ENCODE results near the gene SMYD5. TPM values are rescaled to one million over a fixed set of nuclear protein-coding genes. Genes with fewer than 3 reads are reported as not detected.

SMYD5 gene
- total RNA-seq, 4 donors from 2014 or later: 10.6 to 21.0 (median 15.5) TPM

- Histone ChIP-seq H3K27me3 (peaks cover 96% of the 10 kb centered on the region), H3K27ac (no peak overlapping the region), H3K36me3 (no peaks in the 10 kb centered on the region), H3K9me3 (no peaks in the 10 kb centered on the region), H3K4me3 (peak overlapping the region in 1 of 2 donors; percentile 40), H3K4me1 (peaks cover 0 to 18% (median 12%) of the 10 kb centered on the region in 3 donors)
- ATAC-seq: peak; percentile 25
- 17% methylated on average over 4 of the region's 44 CpGs; no CpG with 5 or more reads in 1 of the 2 donors for WGBS, 2 donors (ENCODE audit: low coverage in 1 of 2)
- TF ChIP-seq EP300 (IDR thresholded peaks at IDR 0.05) (no peak), POLR2AphosphoS5 (IDR thresholded peaks at IDR 0.05) (no peak), POLR2A (IDR thresholded peaks at IDR 0.05) (no peak), CTCF (IDR thresholded peaks at IDR 0.05) (no peak)
These were observed 10.9 kb upstream of the SMYD5 start for GRCh38 chr2:73203055-73203681.

DNA sequence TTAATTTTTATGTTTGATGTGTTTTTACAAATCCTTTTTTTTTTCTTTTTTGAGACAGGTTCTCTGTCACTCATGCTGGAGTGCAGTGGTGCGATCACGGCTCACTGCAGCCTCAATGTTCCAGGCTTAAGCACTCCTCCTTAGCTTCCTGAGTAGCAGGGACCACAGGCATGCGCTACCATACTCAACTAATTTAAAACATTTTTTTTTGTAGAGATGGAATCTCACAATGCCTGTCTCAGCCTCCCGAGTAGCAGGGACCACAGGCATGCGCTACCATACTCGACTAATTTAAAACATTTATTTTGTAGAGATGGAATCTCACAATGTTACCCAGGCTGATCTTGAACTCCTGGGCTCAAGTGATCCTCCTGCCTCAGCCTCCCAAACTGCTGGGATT is 8.4 kb upstream of the SMYD5 start:
- no peak overlapping the region for H3K4me3 ChIP-seq
- no peaks in the 10 kb centered on the region for H3K9me3 ChIP-seq
- H3K36me3 ChIP-seq: no peaks in the 10 kb centered on the region
- ATAC-seq: no peak
- H3K4me1 ChIP-seq: peaks cover 0 to 18% (median 12%) of the 10 kb centered on the region in 3 donors
- WGBS, 2 donors (ENCODE audit: low coverage in 1 of 2): 77 to 88% methylated on average over 4 to 6 of the region's 6 CpGs
- H3K27ac ChIP-seq: no peak overlapping the region
- TF ChIP-seq POLR2AphosphoS5 (IDR thresholded peaks at IDR 0.05): no peak
- no peak for TF ChIP-seq POLR2A (IDR thresholded peaks at IDR 0.05)
- no peak for TF ChIP-seq CTCF (IDR thresholded peaks at IDR 0.05)
- TF ChIP-seq EP300 (IDR thresholded peaks at IDR 0.05): no peak
- H3K27me3 ChIP-seq: peaks cover 71% of the 10 kb centered on the region

DNA sequence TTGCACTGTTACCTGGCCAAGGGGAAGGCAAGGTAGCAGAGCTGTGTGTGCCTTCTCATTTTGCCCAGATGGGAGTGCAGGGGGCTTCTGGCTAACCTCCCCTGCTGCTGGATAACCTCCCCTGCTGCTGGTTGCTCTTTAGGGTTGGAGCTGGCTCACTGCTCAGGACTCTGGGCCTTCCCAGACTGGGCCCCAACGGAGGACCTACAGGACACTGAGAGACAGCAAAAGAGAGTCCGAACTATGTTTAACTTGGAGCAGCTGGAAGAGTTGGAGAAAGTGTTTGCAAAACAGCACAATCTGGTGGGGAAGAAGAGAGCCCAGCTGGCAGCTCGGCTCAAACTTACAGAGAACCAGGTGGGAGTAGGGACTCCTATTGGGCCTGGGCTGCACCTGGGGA is 5.8 kb upstream of the SMYD5 start:
- TF ChIP-seq POLR2A (IDR thresholded peaks at IDR 0.05) (no peak), EP300 (IDR thresholded peaks at IDR 0.05) (no peak), CTCF (IDR thresholded peaks at IDR 0.05) (no peak), POLR2AphosphoS5 (IDR thresholded peaks at IDR 0.05) (no peak)
- peaks cover 45% of the 10 kb centered on the region for H3K27me3 ChIP-seq
- no peak overlapping the region for H3K4me3 ChIP-seq
- no peaks in the 10 kb centered on the region for H3K9me3 ChIP-seq
- H3K4me1 ChIP-seq: peaks cover 0 to 15% (median 3%) of the 10 kb centered on the region in 3 donors
- ATAC-seq: no peak
- H3K27ac ChIP-seq: no peak overlapping the region
- H3K36me3 ChIP-seq: no peaks in the 10 kb centered on the region
- 80% methylated on average over 1 of the region's 3 CpGs; no CpG with 5 or more reads in 1 of the 2 donors for WGBS, 2 donors (ENCODE audit: low coverage in 1 of 2)

GRCh38 chr2:73210019-73210418 is 4.0 kb upstream of the SMYD5 start:
- H3K4me1 ChIP-seq: peaks cover 0 to 29% (median 3%) of the 10 kb centered on the region in 3 donors
- no peak overlapping the region for H3K27ac ChIP-seq
- no peaks in the 10 kb centered on the region for H3K36me3 ChIP-seq
- 64 to 73% methylated on average over 3 to 4 of the region's 4 CpGs for WGBS, 2 donors (ENCODE audit: low coverage in 1 of 2)
- peaks cover 27% of the 10 kb centered on the region for H3K27me3 ChIP-seq
- H3K4me3 ChIP-seq: no peak overlapping the region
- H3K9me3 ChIP-seq: no peaks in the 10 kb centered on the region
- TF ChIP-seq EP300 (IDR thresholded peaks at IDR 0.05) (no peak), POLR2A (IDR thresholded peaks at IDR 0.05) (no peak), POLR2AphosphoS5 (IDR thresholded peaks at IDR 0.05) (no peak), CTCF (IDR thresholded peaks at IDR 0.05) (no peak)
- no peak for ATAC-seq

- WGBS, 2 donors (ENCODE audit: low coverage in 1 of 2): 86 to 90% methylated on average over 2 of the region's 6 CpGs
- no peak for ATAC-seq
- TF ChIP-seq POLR2A (IDR thresholded peaks at IDR 0.05) (no peak), POLR2AphosphoS5 (IDR thresholded peaks at IDR 0.05) (no peak), CTCF (IDR thresholded peaks at IDR 0.05) (no peak), EP300 (IDR thresholded peaks at IDR 0.05) (no peak)
These were observed 3.3 kb upstream of the SMYD5 start for GRCh38 chr2:73210696-73211095.

More at GRCh38 chr2:73210696-73211095, 3.3 kb upstream of the SMYD5 start:
- H3K4me3 ChIP-seq: no peak overlapping the region
- H3K9me3 ChIP-seq: no peaks in the 10 kb centered on the region
- peaks cover 0 to 36% (median 3%) of the 10 kb centered on the region in 3 donors for H3K4me1 ChIP-seq
- H3K27me3 ChIP-seq: peaks cover 20% of the 10 kb centered on the region
- no peaks in the 10 kb centered on the region for H3K36me3 ChIP-seq
- H3K27ac ChIP-seq: no peak overlapping the region
